CD4-positive, alpha-beta T cell (primary cell): Measurements from ENCODE around the gene RNF5. TPM values are rescaled to one million over a fixed set of nuclear protein-coding genes. Genes with fewer than 3 reads are reported as not detected.

Experiments used
- ATAC-seq: fragments of 200-7000 bp; cut with Tn5 transposase; one replicate; pipeline ENCODE4 v1.10.0; 2022; ENCODE audit warnings: mild to moderate bottlenecking; ENCODE audit not compliant: poor library complexity
- CTCF ChIA-PET: fragments of 350-600 bp; sonication (Branson Sonifier 250); formaldehyde crosslinking; loops from one replicate; lab custom pipeline; 2021; ENCODE audit warnings: antibody characterized with exemption, inconsistent platforms; lab: Charles Lee
- POLR2A ChIA-PET: fragments of 350-600 bp; sonication (Branson Sonifier 250); formaldehyde crosslinking; loops from one replicate; lab custom pipeline; 2021; ENCODE audit warnings: antibody characterized with exemption, inconsistent platforms; lab: Charles Lee
- DNase-seq, 14 experiments: peaks; one replicate each; pipeline ENCODE4 v3.0.0-alpha.2; 2013 to 2020; ENCODE audit warnings: mixed read lengths in 2 of 14
- H3K27ac ChIP-seq, 2 donors: one replicate each; pipeline versions ENCODE4 v1.5.1 to v1.7.0; 2013; ENCODE audit warnings: low read length in 2 of 2, low read depth in 1 of 2, mild to moderate bottlenecking in 1 of 2
- H3K27me3 ChIP-seq, 2 experiments: 1 replicate in 1 of 2; 2 replicates in 1 of 2; pipeline versions ENCODE4 v1.6.1 to v1.7.0; 2013; ENCODE audit warnings: low read length in 2 of 2, control low read depth in 1 of 2, mild to moderate bottlenecking in 1 of 2, moderate library complexity in 1 of 2; ENCODE audit not compliant: insufficient read depth in 2 of 2, control insufficient read depth in 1 of 2
- H3K36me3 ChIP-seq: one replicate; pipeline ENCODE4 v1.6.1; 2013; ENCODE audit warnings: low read length, control low read depth; ENCODE audit not compliant: insufficient read depth
- H3K4me1 ChIP-seq: one replicate; pipeline ENCODE4 v1.6.1; 2013; ENCODE audit warnings: low read length, control low read depth; ENCODE audit not compliant: insufficient read depth
- H3K4me3 ChIP-seq: one replicate; pipeline ENCODE4 v1.5.1; 2013; ENCODE audit warnings: mild to moderate bottlenecking, low read length, moderate library complexity
- H3K9me3 ChIP-seq, 2 experiments: 1 replicate in 1 of 2; 2 replicates in 1 of 2; pipeline versions ENCODE4 v1.6.1 to v1.7.0; 2013; ENCODE audit warnings: low read length in 2 of 2, mild to moderate bottlenecking in 2 of 2, control low read depth in 1 of 2, moderate library complexity in 1 of 2; ENCODE audit not compliant: control insufficient read depth in 1 of 2, insufficient read depth in 1 of 2
- H3K27ac Mint-ChIP-seq: one replicate; pipeline ENCODE4 v1.8.0; 2020; ENCODE audit warnings: mixed read lengths
- H3K27me3 Mint-ChIP-seq: one replicate; pipeline ENCODE4 v1.8.0; 2021; ENCODE audit warnings: mixed read lengths
- H3K36me3 Mint-ChIP-seq: one replicate; pipeline ENCODE4 v1.8.0; 2021; ENCODE audit warnings: low read depth, mixed read lengths
- H3K4me1 Mint-ChIP-seq: one replicate; pipeline ENCODE4 v1.8.0; 2021; ENCODE audit warnings: low read depth, mixed read lengths
- H3K4me3 Mint-ChIP-seq: one replicate; pipeline ENCODE4 v1.8.0; 2020; ENCODE audit warnings: mild to moderate bottlenecking, mixed read lengths
- H3K9me3 Mint-ChIP-seq: one replicate; pipeline ENCODE4 v1.8.0; 2020; ENCODE audit warnings: mixed read lengths
- CTCF ChIP-seq: fragments of 200-600 bp; IDR thresholded peaks from one replicate; pipeline ENCODE4 v1.8.0; 2022; ENCODE audit warnings: antibody characterized with exemption, mild to moderate bottlenecking
- intact Hi-C, 2 experiments: fragments of 100-400 bp; cut with DNase I in 1 of 2; cut with micrococcal nuclease in 1 of 2; formaldehyde crosslinking; loops; one replicate each; pipeline versions ENCODE4 v1.15.1 to v1.9.0; 2023 to 2025; cut with DNase I, micrococcal nuclease
- total RNA-seq, 174 experiments: library from RNA in 2 of 174; stranded (reverse) in 2 of 174; gene quantifications; one replicate each; pipeline ENCODE4 v1.2.3 and lab custom pipeline; 2021 to 2026

RNF5 gene
- total RNA-seq, 2 experiments from 2014 or later: 9.6 to 9.9 TPM

- Mint-ChIP-seq H3K9me3 (no peaks in the 10 kb centered on the region), H3K36me3 (no peaks in the 10 kb centered on the region), H3K4me1 (peaks cover 21% of the 10 kb centered on the region), H3K27me3 (no peaks in the 10 kb centered on the region), H3K4me3 (no peak overlapping the region), H3K27ac (no peak overlapping the region)
- Histone ChIP-seq H3K27ac (no peak overlapping the region), H3K9me3 (no peaks in the 10 kb centered on the region), H3K4me3 (no peak overlapping the region), H3K27me3 (peaks cover 0 to 3% of the 10 kb centered on the region in 2 experiments), H3K4me1 (peaks cover 8% of the 10 kb centered on the region), H3K36me3 (no peaks in the 10 kb centered on the region)
- DNase-seq (no peak), ATAC-seq (no peak)
- no peak for TF ChIP-seq CTCF
- ChIA-PET POLR2A (no interaction called here), CTCF (no interaction called here)
- intact Hi-C loops: no loop called here
Measured at GRCh38 chr6:32220021-32220420, 41.8 kb downstream of the RNF5 start.

GRCh38 chr6:32222333-32223230, 44.4 kb downstream of the RNF5 start:
- POLR2A ChIA-PET: interaction anchor here (0.9 to 1.8 kb wide), 2 partner anchors 15 to 27 kb away, joined by 4 to 6 read pairs; no protein-coding TSS in a partner anchor
- H3K4me1 ChIP-seq: peaks cover 8% of the 10 kb centered on the region
- no peaks in the 10 kb centered on the region for H3K9me3 Mint-ChIP-seq
- peaks cover 21% of the 10 kb centered on the region for H3K4me1 Mint-ChIP-seq
- H3K9me3 ChIP-seq: no peaks in the 10 kb centered on the region
- CTCF ChIA-PET: no interaction called here
- no peaks in the 10 kb centered on the region for H3K36me3 Mint-ChIP-seq
- peaks cover 0 to 3% of the 10 kb centered on the region in 2 experiments for H3K27me3 ChIP-seq
- TF ChIP-seq CTCF: no peak
- DNase-seq (no peak), ATAC-seq (no peak)
- H3K27me3 Mint-ChIP-seq: no peaks in the 10 kb centered on the region
- no peak overlapping the region for H3K27ac ChIP-seq
- peak overlapping the region; percentile 56 for H3K27ac Mint-ChIP-seq
- no peak overlapping the region for H3K4me3 ChIP-seq
- H3K36me3 ChIP-seq: no peaks in the 10 kb centered on the region
- H3K4me3 Mint-ChIP-seq: no peak overlapping the region
- intact Hi-C loops: no loop called here

GRCh38 chr6:32223258-32224235, 45.3 kb downstream of the RNF5 start, which contains the start of gene NOTCH4:
Gene NOTCH4 (minus strand): TSS chr6:32224067. CDS start chr6:32223928, 139 bp downstream.
- ATAC-seq (no peak), DNase-seq (no peak)
- peaks cover 21% of the 10 kb centered on the region for H3K4me1 Mint-ChIP-seq
- H3K36me3 ChIP-seq: no peaks in the 10 kb centered on the region
- H3K4me3 ChIP-seq: no peak within 1 kb of the TSS
- H3K9me3 ChIP-seq: no peaks in the 10 kb centered on the region
- no peaks in the 10 kb centered on the region for H3K9me3 Mint-ChIP-seq
- H3K27me3 Mint-ChIP-seq: no peaks in the 10 kb centered on the region
- intact Hi-C loops: no loop called here
- POLR2A ChIA-PET: no interaction called here
- no peak for TF ChIP-seq CTCF
- H3K27me3 ChIP-seq: peaks cover 0 to 3% of the 10 kb centered on the region in 2 experiments
- no peaks in the 10 kb centered on the region for H3K36me3 Mint-ChIP-seq
- H3K4me3 Mint-ChIP-seq: no peak within 1 kb of the TSS
- CTCF ChIA-PET: no interaction called here
- peak within 1 kb of the TSS; percentile 57 for H3K27ac Mint-ChIP-seq
- H3K27ac ChIP-seq: no peak within 1 kb of the TSS
- peaks cover 8% of the 10 kb centered on the region for H3K4me1 ChIP-seq
